ENCODE data around the gene CAMTA1.
"Not testable (repeated sequence)": the region's sequence is repeated elsewhere in the genome, so short reads cannot be mapped to it uniquely, and the experiment has no call there.

Gene CAMTA1

GRCh38 chr1:7302873-7303272, 517.6 kb downstream of the CAMTA1 start:
- DNase-seq (ENCODE audit: low read depth in 2 of 2): no peak

GRCh38 chr1:7303554-7304317, 518.5 kb downstream of the CAMTA1 start:
- DNase-seq (ENCODE audit: low read depth in 2 of 2): no peak

- no peak for DNase-seq (ENCODE audit: low read depth in 2 of 2)
These were observed 527.9 kb downstream of the CAMTA1 start for GRCh38 chr1:7313081-7313546.

DNA sequence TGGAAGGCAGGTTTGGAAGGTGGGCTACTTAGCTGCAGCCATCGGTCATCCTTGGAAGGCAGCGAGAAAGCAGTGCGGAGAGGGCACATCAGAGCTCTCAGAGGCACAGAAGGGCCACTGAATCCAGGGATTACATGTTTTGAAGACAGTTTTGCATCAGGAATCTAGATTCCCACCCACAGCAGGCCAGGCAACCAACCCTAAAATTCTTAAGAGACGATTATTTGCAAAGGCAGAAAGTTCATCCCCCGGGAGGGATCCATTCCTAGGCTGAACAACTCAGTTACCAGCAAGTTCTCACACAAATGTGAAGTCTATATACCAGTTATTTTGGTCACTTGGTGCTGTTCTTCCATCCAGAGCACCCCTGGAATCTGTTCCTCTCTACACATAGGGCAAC, 528.6 kb downstream of the CAMTA1 start:
- no peak for DNase-seq (ENCODE audit: low read depth in 2 of 2)

GRCh38 chr1:7315316-7315715, 530.1 kb downstream of the CAMTA1 start:
- no peak for DNase-seq (ENCODE audit: low read depth in 2 of 2)

DNA sequence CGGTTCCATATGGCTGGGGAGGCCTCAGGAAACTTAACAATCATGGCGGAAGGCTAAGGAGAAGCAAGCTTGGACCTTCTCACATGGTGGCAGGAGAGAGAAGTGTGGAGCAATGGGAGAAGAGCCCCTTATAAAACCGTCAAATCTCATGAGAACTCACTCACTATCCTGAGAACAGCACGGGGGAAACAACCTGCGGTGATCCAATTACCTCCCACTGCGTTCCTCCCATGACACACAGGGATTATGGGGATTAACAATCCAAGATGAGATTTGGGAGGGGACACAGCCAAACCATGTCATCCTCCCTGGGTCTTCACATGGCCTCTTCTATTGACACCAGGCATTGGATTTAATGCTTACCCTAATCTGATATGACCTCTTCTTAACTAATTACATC, 530.7 kb downstream of the CAMTA1 start:
- no peak for DNase-seq (ENCODE audit: low read depth in 2 of 2)

- no peak for DNase-seq (ENCODE audit: low read depth in 2 of 2)
These were observed 532.6 kb downstream of the CAMTA1 start for GRCh38 chr1:7317888-7318287.

DNA sequence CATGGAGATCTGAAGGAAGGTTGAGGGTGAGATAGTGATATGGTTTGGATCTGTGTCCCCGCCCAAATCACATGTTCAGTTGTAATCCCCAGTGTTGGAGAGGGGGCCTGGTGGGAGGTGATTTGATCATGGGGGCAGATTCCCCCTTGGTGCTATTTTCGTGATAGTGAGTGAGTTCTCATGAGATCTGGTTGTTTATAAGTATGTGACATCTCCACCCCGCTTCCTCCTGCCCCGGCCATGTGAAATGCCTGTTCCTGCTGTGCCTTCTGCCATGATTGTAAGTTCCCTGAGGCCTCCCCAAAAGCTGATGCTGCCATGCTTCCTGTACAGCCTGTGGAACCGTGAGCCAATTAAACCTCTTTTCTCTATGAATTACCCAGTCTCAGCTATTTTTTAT, 533.9 kb downstream of the CAMTA1 start:
- DNase-seq (ENCODE audit: low read depth in 2 of 2): no peak

DNA sequence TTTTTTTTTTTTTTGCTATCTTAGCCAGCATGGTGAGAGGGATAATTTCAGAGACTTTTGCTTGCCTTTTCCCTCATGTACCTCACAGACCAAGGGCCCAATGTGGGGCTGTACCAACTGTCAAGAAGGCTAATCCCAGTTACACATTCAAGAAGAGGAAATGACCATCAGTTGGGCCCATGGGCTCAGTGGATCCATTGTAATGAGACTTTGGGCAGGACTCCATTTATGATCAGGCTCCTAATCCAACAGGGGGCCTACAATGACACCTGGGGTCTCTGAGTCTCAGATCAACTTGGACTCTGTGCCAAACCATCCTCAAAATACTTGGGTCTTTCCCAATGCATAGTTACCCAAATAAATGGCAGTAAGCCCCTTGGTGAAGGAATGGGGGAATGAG, 535.4 kb downstream of the CAMTA1 start:
- DNase-seq (ENCODE audit: low read depth in 2 of 2): no peak

GRCh38 chr1:7322283-7322785, 537.1 kb downstream of the CAMTA1 start:
- no peak for DNase-seq (ENCODE audit: low read depth in 2 of 2)

DNA sequence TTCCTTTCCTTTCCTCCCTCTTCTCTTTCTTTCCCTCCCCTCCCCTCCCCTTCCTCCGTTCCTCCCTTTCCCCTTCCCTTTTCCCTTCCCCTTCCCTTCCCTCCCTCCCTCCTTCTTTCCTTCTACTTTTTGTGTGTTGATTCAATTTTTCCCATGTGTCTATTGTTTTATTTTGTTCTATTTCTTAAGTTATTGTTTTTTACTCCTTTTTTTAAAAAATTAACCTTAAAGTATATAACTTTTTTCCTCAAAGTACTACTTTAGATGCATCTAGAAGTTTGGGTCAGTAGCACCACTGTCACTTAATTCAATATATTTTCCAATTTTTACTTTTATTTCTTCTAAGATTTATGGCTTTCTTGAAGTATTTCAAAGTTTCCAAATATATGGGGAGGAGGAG, 537.7 kb downstream of the CAMTA1 start:
- no peak for DNase-seq (ENCODE audit: low read depth in 2 of 2)

GRCh38 chr1:7325254-7325653, 540.0 kb downstream of the CAMTA1 start:
- DNase-seq (ENCODE audit: low read depth in 2 of 2): no peak

- no peak for DNase-seq (ENCODE audit: low read depth in 2 of 2)
These were observed 541.1 kb downstream of the CAMTA1 start for GRCh38 chr1:7326366-7326765.

GRCh38 chr1:7327849-7328248, 542.6 kb downstream of the CAMTA1 start:
- no peak for DNase-seq (ENCODE audit: low read depth in 2 of 2)

- no peak for DNase-seq (ENCODE audit: low read depth in 2 of 2)
These were observed 544.8 kb downstream of the CAMTA1 start for GRCh38 chr1:7329868-7330615.

- not testable (repeated sequence) for DNase-seq (ENCODE audit: low read depth in 2 of 2)
These were observed 545.5 kb downstream of the CAMTA1 start for GRCh38 chr1:7330726-7331125.

GRCh38 chr1:7331926-7332535, 546.8 kb downstream of the CAMTA1 start:
- no peak for DNase-seq (ENCODE audit: low read depth in 2 of 2)

- no peak for DNase-seq (ENCODE audit: low read depth in 2 of 2)
These were observed 547.8 kb downstream of the CAMTA1 start for GRCh38 chr1:7333094-7333493.

DNA sequence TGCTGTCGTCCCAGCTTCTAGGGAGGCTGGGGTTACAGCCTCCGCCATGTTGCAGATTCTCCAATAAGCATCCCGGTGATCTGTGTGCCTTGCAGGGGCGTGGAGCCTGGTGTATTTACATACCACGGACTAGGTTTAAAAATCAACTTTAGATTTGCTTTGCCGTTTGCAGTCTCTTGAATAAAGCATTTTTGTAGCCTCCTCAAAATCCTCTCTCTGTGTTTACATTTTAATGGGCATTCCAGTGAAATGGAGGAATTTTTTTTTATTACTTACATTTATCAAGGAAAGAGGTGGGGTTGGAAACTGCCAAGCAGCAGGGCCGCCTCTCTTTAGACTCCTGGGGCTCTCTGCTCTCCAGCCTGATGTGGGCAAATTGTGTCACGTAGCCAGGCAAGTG, 548.4 kb downstream of the CAMTA1 start:
- DNase-seq (ENCODE audit: low read depth in 2 of 2): no peak

GRCh38 chr1:7334475-7335035, 549.3 kb downstream of the CAMTA1 start:
- DNase-seq (ENCODE audit: low read depth in 2 of 2): no peak

GRCh38 chr1:7335224-7335879, 550.1 kb downstream of the CAMTA1 start:
- DNase-seq (ENCODE audit: low read depth in 2 of 2): no peak

DNA sequence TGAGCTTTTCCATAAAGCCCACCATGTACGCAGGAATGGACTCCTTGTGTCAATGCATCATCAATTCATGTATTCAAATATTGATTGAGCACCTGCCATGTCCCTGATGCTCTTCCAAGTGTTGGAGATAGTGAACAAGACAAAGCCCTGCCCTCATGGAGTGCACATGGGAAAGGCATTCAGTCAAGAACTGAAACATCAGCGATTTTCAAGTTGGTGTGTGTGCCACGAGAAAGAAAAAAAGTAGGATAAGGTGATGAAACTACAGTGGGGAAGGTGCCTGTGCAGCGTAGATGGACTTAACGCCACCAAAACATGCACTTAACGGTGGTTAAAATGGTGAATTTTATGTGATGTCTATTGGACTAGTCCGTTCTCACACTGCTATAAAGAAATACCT, 553.2 kb downstream of the CAMTA1 start:
- DNase-seq (ENCODE audit: low read depth in 2 of 2): no peak

Measured in activated CD4-positive, alpha-beta T cell treated with anti-CD3 and anti-CD28 coated beads for 24 hours (primary cell).